CD4-positive, alpha-beta T cell treated with Interleukin-15 for 1 hour (primary cell): ENCODE results near the gene ELAPOR2.
A peak's percentile ranks its signal among the peaks of the same experiment; 100 is the strongest.
"Not testable (repeated sequence)": the region's sequence is repeated elsewhere in the genome, so short reads cannot be mapped to it uniquely, and the experiment has no call there.

Experiments
- DNase-seq: peaks from one replicate; pipeline ENCODE4 v3.0.0-alpha.2; 2020

The ELAPOR2 gene

DNA sequence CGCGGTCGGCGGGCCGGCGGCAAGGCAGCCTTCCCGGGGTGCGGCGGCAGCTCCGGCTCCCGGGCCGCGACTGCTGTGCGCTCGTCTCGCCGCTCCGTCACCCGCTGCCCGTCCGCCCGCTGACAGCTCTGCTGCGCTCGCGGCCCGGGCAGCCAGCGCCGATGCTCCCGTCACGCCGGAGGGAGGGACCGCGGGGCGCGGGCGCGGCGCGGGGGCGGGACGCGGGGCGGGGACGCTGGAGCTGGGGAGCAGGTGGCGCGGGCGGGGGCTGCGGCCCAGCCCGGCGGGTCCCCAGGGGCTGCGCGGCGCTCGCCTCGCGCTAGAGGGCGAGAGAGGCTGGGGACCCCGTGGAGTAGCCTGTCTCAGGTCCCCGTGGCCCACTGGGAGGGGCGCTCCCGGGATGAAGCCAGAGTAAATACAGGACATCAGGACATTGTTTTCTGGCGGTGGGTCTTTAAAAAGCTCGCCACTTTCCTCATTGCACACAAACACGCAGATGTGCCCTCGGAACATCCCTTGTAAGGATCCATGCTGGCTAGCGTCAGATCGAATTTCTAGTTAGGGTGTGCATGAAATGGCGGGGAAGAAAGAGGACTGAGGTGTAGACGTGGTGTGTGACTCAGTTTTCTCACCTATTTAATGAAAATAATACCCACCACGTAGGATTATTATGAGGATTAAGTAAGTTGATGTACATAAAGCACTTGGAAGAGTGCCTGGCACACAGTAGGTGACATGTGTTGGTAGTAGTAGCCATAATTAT is at the start of gene ELAPOR2:
Gene ELAPOR2, minus strand, starts transcription at position 130 of the 763 bp plus-strand sequence. CDS start 141 bp downstream, outside the sequence.
- peak; percentile 82 for DNase-seq

- no peak for DNase-seq
These were observed 48.7 kb upstream of the ELAPOR2 start for GRCh38 chr7:87107949-87108776.

DNA sequence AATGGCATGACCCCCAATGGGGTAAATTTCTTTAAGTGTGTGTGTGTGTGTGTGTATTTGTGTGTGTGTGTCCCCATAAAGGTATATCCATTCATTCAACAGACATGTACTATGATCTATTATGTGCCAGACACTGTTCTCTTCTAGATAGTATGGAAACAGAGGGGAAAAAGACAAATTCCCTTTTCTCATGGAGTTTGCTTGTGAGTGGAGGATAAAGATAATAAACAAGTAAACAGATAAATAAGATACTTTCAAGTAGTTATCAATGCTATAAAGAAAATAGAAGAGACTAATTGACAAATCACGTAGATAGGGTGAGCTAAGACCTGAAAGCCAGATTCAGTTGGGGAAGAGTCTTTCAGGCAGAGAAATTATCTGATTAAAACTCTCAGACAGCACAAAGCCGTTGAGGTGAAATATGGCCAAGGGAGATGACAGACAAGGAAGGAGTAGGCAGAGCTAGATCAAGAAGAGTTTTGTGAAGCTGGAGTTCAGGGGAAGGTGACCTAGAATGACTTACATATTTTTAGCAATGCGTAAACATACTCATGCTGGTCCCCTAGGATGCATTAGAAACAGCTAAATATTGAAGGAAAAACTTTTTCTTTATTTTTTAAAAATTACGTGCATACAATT is 47.6 kb upstream of the ELAPOR2 start:
- DNase-seq, result no peak

DNA sequence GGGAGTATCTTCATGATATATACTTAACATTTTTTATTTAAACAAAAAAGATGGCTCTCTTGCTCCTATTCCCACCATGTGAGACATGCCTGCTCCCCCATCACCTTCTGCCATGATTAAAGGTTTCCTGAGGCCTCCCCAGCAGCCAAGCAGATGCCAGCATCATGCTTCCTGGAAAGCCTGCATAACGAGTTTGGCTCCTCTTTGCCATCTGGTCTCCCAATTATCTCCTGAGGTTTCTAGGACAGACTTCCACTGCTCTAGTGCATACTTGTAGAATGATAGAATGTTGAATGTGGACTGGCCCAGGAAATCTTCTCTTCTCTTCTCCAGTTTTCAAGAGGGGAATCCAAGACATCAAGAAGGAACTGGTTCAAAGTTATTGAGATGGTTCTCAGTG is 45.9 kb upstream of the ELAPOR2 start:
- no peak for DNase-seq

GRCh38 chr7:87100326-87100725 is 40.9 kb upstream of the ELAPOR2 start:
- DNase-seq, result no peak

- DNase-seq, result not testable (repeated sequence)
These were observed 37.9 kb upstream of the ELAPOR2 start for GRCh38 chr7:87097375-87097774.

- no peak for DNase-seq
These were observed 34.9 kb upstream of the ELAPOR2 start for GRCh38 chr7:87094322-87094721.

- no peak for DNase-seq
These were observed 33.2 kb upstream of the ELAPOR2 start for GRCh38 chr7:87092568-87093091.

DNA sequence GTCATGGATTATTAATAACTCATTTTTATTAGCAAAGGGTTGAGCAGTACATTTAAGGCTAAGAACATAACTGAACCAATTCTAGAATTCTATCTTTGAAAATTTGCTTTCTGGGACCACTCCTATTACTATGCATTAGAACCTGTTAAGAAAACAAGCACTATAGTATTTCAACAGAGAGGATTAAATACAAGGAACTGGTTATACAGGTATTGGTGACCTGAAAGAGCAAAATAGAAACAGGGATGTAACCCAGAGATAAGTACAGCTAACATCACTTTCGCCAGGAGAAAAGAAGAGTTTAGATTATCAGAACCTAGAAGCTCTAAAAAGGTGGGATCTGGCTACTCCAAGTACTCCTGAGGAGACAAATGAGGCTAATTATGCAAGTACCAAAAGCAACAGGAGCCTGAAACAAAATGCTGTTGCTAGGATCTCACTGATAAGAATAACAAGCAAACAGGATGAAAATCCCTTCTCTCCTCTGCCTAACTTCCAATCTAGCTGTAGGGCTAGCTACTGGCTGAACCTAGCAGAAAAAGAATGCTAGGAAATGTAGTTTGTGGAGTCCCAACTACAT is 32.1 kb upstream of the ELAPOR2 start:
- no peak for DNase-seq

DNA sequence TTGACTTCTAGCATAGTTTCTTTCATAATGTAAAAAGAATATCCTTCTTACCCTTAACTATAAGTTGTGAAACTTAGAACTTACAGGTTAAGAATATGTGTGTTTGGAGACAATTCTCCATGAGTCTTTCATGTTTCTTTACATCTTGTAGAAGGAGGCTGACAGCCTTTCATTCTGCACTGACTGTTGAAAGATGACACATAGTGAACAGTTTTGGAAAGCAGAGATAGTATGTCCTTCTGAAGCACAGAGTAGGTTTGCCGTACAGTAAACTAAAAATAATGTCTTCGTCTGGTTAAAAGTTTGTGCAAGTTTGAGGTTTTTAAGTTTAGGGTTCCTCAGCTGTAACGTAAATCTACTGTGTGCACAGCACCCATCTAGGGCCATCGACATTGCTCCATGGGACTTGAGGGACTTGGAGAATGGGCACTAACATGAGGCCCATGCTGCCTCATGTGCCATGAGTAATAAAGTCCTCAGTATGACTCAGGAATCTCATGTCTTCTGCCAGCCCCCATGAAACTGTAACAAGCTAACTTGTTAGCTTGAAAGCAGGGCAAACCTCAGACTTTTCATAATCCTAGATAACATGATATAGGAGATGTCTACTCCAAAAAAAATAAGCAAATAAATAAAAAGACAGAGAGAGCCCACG is 24.5 kb upstream of the ELAPOR2 start:
- no peak for DNase-seq

- DNase-seq, result no peak
These were observed 23.2 kb upstream of the ELAPOR2 start for GRCh38 chr7:87082675-87083074.

DNA sequence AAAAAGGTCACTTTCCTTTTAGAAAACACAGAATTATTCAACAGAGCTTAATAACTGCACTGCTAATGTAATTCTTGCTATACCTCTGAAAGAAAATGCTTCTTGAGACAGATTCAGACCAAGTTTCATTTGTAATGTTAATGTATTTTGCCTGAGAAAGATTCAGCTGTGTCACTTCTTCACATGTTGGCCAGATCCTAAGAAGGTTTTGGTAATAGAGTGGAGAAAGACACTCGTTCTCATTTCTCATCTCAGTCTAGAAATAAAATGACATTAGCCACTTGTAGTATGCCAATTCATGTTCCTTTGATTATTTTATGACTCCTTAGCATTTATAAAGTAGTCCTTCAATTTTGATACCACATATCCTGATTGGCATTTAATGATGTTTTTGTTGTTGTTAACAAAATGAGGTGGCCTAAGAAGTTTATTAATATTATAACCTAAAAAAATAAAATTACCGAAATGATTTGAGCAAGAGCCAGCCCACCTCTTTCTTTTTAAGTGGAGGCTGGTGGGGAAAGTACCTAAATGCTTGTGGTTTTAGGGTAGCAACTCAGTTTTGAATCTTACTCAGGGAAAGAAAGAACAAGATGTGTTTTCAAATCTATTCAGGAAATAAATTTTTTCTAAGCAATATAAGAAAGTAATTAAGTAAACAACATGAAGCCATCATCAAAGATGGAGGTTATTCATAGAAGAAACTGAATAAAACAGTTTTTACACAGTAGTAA is 16.4 kb upstream of the ELAPOR2 start:
- no peak for DNase-seq

- no peak for DNase-seq
These were observed 8.3 kb upstream of the ELAPOR2 start for GRCh38 chr7:87067788-87068187.

- DNase-seq, result no peak
These were observed 759 bp upstream of the ELAPOR2 start for GRCh38 chr7:87060288-87060537.

DNA sequence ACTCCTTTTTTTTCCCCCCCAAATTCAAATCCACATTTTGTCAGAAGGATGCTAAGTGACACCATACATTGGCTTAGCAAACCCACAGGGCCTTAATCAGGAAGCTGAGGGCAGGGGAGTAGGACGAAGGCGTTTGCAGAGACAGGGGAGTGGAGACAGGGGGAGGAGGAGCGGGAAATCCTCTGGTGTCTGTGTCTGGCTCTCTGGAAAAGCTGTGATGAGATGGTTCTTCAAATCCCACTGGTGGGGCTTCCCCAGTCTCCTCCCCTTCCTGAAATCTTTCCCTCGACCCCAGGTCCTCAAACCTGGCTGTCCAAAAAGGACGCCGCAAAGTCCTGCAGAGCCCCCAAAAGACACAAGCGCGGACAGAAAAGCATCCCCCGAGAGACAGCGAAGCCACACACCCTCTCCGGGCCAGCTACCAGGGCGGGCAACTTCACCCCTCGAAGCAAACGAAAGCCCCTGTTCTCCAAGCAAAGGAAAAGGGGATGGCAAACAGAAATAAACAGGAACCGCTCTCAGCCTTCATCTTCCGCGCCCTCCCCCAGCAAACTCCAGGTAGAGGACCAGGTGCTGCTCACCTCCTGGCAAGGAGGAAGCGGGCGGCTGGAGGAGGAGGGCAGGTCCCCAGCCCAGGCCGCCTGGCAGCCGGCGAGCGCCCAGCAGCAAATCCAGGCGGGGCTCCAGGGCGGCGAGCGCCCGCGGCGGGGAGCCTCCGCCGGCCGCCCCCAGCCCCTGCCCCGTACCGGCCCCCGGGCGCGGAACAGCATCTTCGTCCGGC is 520 bp downstream of the ELAPOR2 start:
- DNase-seq, result peak; percentile 21

DNA sequence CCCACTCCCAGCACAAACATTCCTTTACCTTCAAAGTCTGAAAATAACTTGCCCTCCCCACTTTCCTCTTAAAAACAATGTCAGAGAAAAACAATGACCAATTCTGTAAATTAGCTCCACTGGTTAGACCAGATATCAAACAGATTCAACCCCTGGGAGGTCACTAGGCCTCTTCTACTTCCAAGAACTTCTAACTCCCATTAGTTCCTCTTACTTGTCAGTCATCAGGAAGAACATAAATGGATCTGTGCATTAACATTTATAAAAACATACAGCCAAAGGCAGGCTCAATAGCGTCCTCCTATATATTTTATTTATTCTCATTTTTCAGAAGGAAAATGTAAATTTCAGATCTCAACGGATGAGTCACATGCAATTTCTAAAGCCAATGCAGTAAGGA is 2.2 kb downstream of the ELAPOR2 start:
- DNase-seq, result no peak

DNA sequence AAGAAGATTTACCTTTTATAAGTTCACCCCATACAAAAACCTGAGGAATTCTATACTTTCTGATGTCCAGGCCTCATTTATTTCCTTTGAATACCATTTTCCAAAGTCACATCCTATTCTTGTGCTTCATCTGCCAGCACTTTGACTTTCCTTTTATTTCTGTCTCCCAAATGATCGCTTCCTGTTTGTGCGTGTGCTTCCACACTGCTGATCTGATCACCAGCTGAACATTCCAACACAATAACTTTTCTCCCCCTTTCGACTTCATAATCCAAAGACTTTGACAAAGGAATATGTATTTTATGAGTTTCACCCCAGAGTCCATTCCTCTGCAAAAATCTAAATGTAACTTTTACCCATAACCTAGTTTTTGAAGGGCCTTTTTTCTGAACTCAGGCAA is 3.1 kb downstream of the ELAPOR2 start:
- DNase-seq, result no peak

- no peak for DNase-seq
These were observed 10.6 kb downstream of the ELAPOR2 start for GRCh38 chr7:87048839-87049238.

GRCh38 chr7:87046456-87046855 is 13.0 kb downstream of the ELAPOR2 start:
- no peak for DNase-seq

- not testable (repeated sequence) for DNase-seq
These were observed 14.7 kb downstream of the ELAPOR2 start for GRCh38 chr7:87044713-87045112.

- not testable (repeated sequence) for DNase-seq
These were observed 17.9 kb downstream of the ELAPOR2 start for GRCh38 chr7:87041586-87041985.
